Gastroesophageal sphincter (tissue), 3 donors: ENCODE measurements around the gene AP3S2.
"Not testable (repeated sequence)": the region's sequence is repeated elsewhere in the genome, so short reads cannot be mapped to it uniquely, and the experiment has no call there.

ENCODE experiments used
- CTCF ChIP-seq, 4 experiments: fragments of 200-600 bp in 2 of 4; fragments of 450-650 bp in 2 of 4; sonication (generic) in 1 of 4; IDR thresholded peaks; one replicate each; pipeline ENCODE4 v1.5.1; 2017 to 2019; ENCODE audit warnings: antibody characterized with exemption in 4 of 4, mild to moderate bottlenecking in 2 of 4, moderate library complexity in 2 of 4
- POLR2A ChIP-seq, 2 donors: fragments of 450-650 bp; IDR thresholded peaks; one replicate each; pipeline ENCODE4 v1.6.1; 2017; ENCODE audit warnings: antibody characterized with exemption in 2 of 2, mild to moderate bottlenecking in 2 of 2, moderate library complexity in 1 of 2

GRCh38 chr15:89885179-89885578 is 8.6 kb downstream of the AP3S2 start:
- TF ChIP-seq POLR2A, CTCF (IDR thresholded peaks at IDR 0.05): not testable (repeated sequence)
